ENCODE measurements around the gene STX19.

STX19 gene

GRCh38 chr3:93979850-93980676 is 48.3 kb downstream of the STX19 start, which contains the start of gene ARL13B:
Gene ARL13B (plus strand): TSS chr3:93980155. CDS start chr3:93980424, 269 bp downstream.
- Histone ChIP-seq H3K79me2 (ENCODE audit: insufficient read depth, low read length) (0 out of 2 replicates have a peak, but pooled peaks cover 5% of the 10 kb centered on the region), H3K9ac (ENCODE audit: low read length) (peak within 1 kb of the TSS; percentile 80), H3K9me3 (ENCODE audit: low read length) (no peaks in the 10 kb centered on the region), H3K27ac (ENCODE audit: low read depth, low read length, poor library complexity, severe bottlenecking) (no peak within 1 kb of the TSS), H3K9me2 (ENCODE audit: low read depth, low read length) (no peaks in the 10 kb centered on the region), H2AFZ (ENCODE audit: low read length) (peak within 1 kb of the TSS; percentile 67), H4K20me1 (ENCODE audit: insufficient read depth, low read length) (no peaks in the 10 kb centered on the region), H3K4me2 (ENCODE audit: low read length) (peak within 1 kb of the TSS; percentile 79), H3K36me3 (ENCODE audit: insufficient read depth, low read length) (no peaks in the 10 kb centered on the region), H3K4me1 (ENCODE audit: insufficient read depth, low read length, severe bottlenecking) (peaks cover 13% of the 10 kb centered on the region), H3K27me3 (ENCODE audit: insufficient read depth, low read length) (no peaks in the 10 kb centered on the region), H3K4me3 (ENCODE audit: low read depth, low read length, poor library complexity, severe bottlenecking) (peak within 1 kb of the TSS; percentile 79), H3F3A (ENCODE audit: insufficient read depth, low read length) (no peaks in the 10 kb centered on the region; the same call in 1 of the 2 replicates)
- TF ChIP-seq CTCF (IDR thresholded peaks at IDR 0.05; ENCODE audit: low read length), result no peak
- TF ChIP-seq EZH2 (IDR thresholded peaks at IDR 0.05; ENCODE audit: borderline replicate concordance, low read length), result no peak

- Histone ChIP-seq H3K4me2 (ENCODE audit: low read length) (peak within 1 kb of the TSS; percentile 89), H3K79me2 (ENCODE audit: insufficient read depth, low read length) (no peaks in the 10 kb centered on the region), H3F3A (ENCODE audit: insufficient read depth, low read length) (no peaks in the 10 kb centered on the region), H3K9me2 (ENCODE audit: low read depth, low read length) (no peaks in the 10 kb centered on the region), H4K20me1 (ENCODE audit: insufficient read depth, low read length) (no peaks in the 10 kb centered on the region), H3K4me3 (ENCODE audit: low read depth, low read length, poor library complexity, severe bottlenecking) (peak within 1 kb of the TSS; percentile 58), H3K27ac (ENCODE audit: low read depth, low read length, poor library complexity, severe bottlenecking) (no peak within 1 kb of the TSS), H3K36me3 (ENCODE audit: insufficient read depth, low read length) (no peaks in the 10 kb centered on the region), H2AFZ (ENCODE audit: low read length) (no peak within 1 kb of the TSS), H3K9me3 (ENCODE audit: low read length) (no peaks in the 10 kb centered on the region), H3K4me1 (ENCODE audit: insufficient read depth, low read length, severe bottlenecking) (peaks cover 6% of the 10 kb centered on the region), H3K27me3 (ENCODE audit: insufficient read depth, low read length) (no peaks in the 10 kb centered on the region), H3K9ac (ENCODE audit: low read length) (peak within 1 kb of the TSS; percentile 26; the same call in 1 of the 2 replicates)
- no peak for TF ChIP-seq CTCF (IDR thresholded peaks at IDR 0.05; ENCODE audit: low read length)
These were observed 55.0 kb downstream of the STX19 start, which contains the start of gene PROS1 for GRCh38 chr3:93973131-93974126. Gene PROS1 (minus strand): TSS chr3:93973896. CDS start chr3:93973749, 147 bp downstream.

- no peak overlapping the region for H3K9ac ChIP-seq (ENCODE audit: low read length)
- TF ChIP-seq CTCF (IDR thresholded peaks at IDR 0.05; ENCODE audit: low read length), result no peak
- H4K20me1 ChIP-seq (ENCODE audit: insufficient read depth, low read length), result no peaks in the 10 kb centered on the region
- no peak overlapping the region for H3K27ac ChIP-seq (ENCODE audit: low read depth, low read length, poor library complexity, severe bottlenecking)
- no peak overlapping the region for H2AFZ ChIP-seq (ENCODE audit: low read length)
- no peaks in the 10 kb centered on the region for H3F3A ChIP-seq (ENCODE audit: insufficient read depth, low read length)
- H3K9me2 ChIP-seq (ENCODE audit: low read depth, low read length), result no peaks in the 10 kb centered on the region
- peaks cover 6% of the 10 kb centered on the region for H3K4me1 ChIP-seq (ENCODE audit: insufficient read depth, low read length, severe bottlenecking)
- H3K4me2 ChIP-seq (ENCODE audit: low read length), result no peak overlapping the region
- H3K9me3 ChIP-seq (ENCODE audit: low read length), result no peaks in the 10 kb centered on the region
- H3K4me3 ChIP-seq (ENCODE audit: low read depth, low read length, poor library complexity, severe bottlenecking), result no peak overlapping the region
- H3K79me2 ChIP-seq (ENCODE audit: insufficient read depth, low read length), result no peaks in the 10 kb centered on the region
- H3K27me3 ChIP-seq (ENCODE audit: insufficient read depth, low read length), result no peaks in the 10 kb centered on the region
- no peaks in the 10 kb centered on the region for H3K36me3 ChIP-seq (ENCODE audit: insufficient read depth, low read length)
These were observed 58.4 kb downstream of the STX19 start for GRCh38 chr3:93969997-93970396.
